HL-60 (cell line): ENCODE results near the gene PHF5A.

Experiments
- DNase-seq, 2 experiments: peaks; one replicate each; pipeline ENCODE4 v3.0.0-alpha.2; 2010 to 2020; ENCODE audit warnings: low read depth in 1 of 2, low spot score in 1 of 2
- H3K27ac ChIP-seq: fragments of 250-450 bp; sonication (Bioruptor Pico); replicated peaks from 2 replicates; pipeline ENCODE4 v1.5.1; 2020; ENCODE audit warnings: mild to moderate bottlenecking, moderate library complexity
- H3K27me3 ChIP-seq: fragments of 250-450 bp; sonication (Bioruptor Pico); 2 replicates; pipeline ENCODE4 v1.5.1; 2021; ENCODE audit warnings: mild to moderate bottlenecking, moderate library complexity; ENCODE audit not compliant: insufficient read depth, poor library complexity, severe bottlenecking
- H3K4me3 ChIP-seq: replicated peaks from 2 replicates; pipeline ENCODE4 v1.5.1; 2011; ENCODE audit warnings: mild to moderate bottlenecking, control low read depth, low read length; ENCODE audit not compliant: insufficient read depth
- GABPA ChIP-seq: IDR thresholded peaks from 2 replicates; pipeline ENCODE4 v1.6.1; 2012; ENCODE audit warnings: low read depth
- POLR2AphosphoS5 ChIP-seq: IDR thresholded peaks from 2 replicates; pipeline ENCODE4 v1.6.1; 2012; ENCODE audit warnings: low read depth
- SPI1 ChIP-seq: IDR thresholded peaks from 2 replicates; pipeline ENCODE4 v1.6.1; 2012; ENCODE audit warnings: low read depth, mild to moderate bottlenecking, borderline replicate concordance
- TF ChIP-seq, protein P1 (sequence below): IDR thresholded peaks from one replicate; pipeline ENCODE4 v1.5.1; 2011; ENCODE audit warnings: low read length, control low read depth, inconsistent platforms; ENCODE audit not compliant: insufficient read depth
- TF ChIP-seq, protein P2 (sequence below): IDR thresholded peaks from 2 replicates; pipeline ENCODE4 v1.6.1; 2012; ENCODE audit warnings: low read depth; ENCODE audit not compliant: insufficient replicate concordance

The PHF5A gene

DNA sequence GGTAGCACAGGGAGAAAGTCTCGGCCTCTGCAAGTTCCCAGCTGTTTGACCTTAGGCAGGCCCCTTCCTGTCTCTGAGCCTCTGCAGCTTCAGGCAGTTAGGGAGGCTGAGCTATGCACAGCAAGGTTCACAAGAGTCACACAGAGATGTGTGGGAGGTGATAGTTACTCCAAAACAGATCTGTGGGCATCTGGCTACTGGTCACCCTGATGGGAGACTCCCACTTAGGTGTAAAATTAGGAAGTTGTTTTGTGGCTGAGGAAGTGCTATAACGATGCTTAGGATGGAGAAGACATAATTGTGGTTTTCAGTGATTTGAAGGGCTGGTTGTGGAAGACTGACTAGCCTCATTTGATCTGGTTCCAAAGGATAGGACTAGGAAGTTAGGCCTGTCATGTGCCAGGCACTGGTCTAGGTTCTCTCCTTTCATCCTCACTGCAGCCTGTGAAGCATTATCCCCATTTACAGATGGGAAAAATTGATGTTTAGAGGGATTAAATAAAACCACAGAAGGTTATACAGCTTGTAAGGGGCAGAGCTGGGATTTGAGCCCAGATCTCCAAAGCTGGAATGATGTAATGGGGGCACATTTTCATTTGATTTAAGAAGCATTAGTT, 13.9 kb upstream of the PHF5A start:
- TF ChIP-seq, protein P1, sequence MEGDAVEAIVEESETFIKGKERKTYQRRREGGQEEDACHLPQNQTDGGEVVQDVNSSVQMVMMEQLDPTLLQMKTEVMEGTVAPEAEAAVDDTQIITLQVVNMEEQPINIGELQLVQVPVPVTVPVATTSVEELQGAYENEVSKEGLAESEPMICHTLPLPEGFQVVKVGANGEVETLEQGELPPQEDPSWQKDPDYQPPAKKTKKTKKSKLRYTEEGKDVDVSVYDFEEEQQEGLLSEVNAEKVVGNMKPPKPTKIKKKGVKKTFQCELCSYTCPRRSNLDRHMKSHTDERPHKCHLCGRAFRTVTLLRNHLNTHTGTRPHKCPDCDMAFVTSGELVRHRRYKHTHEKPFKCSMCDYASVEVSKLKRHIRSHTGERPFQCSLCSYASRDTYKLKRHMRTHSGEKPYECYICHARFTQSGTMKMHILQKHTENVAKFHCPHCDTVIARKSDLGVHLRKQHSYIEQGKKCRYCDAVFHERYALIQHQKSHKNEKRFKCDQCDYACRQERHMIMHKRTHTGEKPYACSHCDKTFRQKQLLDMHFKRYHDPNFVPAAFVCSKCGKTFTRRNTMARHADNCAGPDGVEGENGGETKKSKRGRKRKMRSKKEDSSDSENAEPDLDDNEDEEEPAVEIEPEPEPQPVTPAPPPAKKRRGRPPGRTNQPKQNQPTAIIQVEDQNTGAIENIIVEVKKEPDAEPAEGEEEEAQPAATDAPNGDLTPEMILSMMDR = no peak
- TF ChIP-seq POLR2AphosphoS5 (peak; percentile 73; the same call in 1 of the 2 replicates), GABPA (no peak), SPI1 (peak; percentile 73; the same call in 1 of the 2 replicates)
- TF ChIP-seq, protein P2, sequence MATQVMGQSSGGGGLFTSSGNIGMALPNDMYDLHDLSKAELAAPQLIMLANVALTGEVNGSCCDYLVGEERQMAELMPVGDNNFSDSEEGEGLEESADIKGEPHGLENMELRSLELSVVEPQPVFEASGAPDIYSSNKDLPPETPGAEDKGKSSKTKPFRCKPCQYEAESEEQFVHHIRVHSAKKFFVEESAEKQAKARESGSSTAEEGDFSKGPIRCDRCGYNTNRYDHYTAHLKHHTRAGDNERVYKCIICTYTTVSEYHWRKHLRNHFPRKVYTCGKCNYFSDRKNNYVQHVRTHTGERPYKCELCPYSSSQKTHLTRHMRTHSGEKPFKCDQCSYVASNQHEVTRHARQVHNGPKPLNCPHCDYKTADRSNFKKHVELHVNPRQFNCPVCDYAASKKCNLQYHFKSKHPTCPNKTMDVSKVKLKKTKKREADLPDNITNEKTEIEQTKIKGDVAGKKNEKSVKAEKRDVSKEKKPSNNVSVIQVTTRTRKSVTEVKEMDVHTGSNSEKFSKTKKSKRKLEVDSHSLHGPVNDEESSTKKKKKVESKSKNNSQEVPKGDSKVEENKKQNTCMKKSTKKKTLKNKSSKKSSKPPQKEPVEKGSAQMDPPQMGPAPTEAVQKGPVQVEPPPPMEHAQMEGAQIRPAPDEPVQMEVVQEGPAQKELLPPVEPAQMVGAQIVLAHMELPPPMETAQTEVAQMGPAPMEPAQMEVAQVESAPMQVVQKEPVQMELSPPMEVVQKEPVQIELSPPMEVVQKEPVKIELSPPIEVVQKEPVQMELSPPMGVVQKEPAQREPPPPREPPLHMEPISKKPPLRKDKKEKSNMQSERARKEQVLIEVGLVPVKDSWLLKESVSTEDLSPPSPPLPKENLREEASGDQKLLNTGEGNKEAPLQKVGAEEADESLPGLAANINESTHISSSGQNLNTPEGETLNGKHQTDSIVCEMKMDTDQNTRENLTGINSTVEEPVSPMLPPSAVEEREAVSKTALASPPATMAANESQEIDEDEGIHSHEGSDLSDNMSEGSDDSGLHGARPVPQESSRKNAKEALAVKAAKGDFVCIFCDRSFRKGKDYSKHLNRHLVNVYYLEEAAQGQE = no peak
- H3K27ac ChIP-seq = no peak overlapping the region

DNA sequence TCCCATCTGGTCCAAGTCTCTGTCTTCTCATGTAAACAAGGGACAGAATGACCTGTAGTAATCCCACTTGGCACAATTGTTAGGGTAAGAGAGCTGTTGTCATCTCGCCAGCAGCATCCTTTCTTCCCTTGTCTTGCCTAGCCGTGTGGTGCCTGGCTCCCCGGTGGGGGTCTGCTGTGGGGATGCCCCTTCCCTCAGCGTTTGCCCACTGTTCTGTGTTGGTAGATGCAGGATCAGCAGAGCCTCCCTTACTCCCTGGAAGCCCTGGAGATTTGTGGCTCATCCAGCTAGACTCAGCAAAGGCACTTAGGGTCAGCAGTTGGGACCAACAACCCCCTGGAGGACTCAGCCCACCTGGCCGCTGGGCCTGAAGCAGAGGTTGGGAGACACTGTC, 13.4 kb upstream of the PHF5A start:
- Histone ChIP-seq H3K27me3 (no peaks in the 10 kb centered on the region), H3K4me3 (no peak overlapping the region), H3K27ac (no peak overlapping the region)
- TF ChIP-seq SPI1 (no peak), GABPA (no peak), POLR2AphosphoS5 (no peak)
- TF ChIP-seq, protein P1 = no peak
- TF ChIP-seq, protein P2 = no peak
- no peak for DNase-seq

More for the DNA sequence above, 13.9 kb upstream of the PHF5A start:
- H3K27me3 ChIP-seq = no peaks in the 10 kb centered on the region
- H3K4me3 ChIP-seq = no peak overlapping the region
- peak in 1 of 2 experiments; percentile 30 for DNase-seq

DNA sequence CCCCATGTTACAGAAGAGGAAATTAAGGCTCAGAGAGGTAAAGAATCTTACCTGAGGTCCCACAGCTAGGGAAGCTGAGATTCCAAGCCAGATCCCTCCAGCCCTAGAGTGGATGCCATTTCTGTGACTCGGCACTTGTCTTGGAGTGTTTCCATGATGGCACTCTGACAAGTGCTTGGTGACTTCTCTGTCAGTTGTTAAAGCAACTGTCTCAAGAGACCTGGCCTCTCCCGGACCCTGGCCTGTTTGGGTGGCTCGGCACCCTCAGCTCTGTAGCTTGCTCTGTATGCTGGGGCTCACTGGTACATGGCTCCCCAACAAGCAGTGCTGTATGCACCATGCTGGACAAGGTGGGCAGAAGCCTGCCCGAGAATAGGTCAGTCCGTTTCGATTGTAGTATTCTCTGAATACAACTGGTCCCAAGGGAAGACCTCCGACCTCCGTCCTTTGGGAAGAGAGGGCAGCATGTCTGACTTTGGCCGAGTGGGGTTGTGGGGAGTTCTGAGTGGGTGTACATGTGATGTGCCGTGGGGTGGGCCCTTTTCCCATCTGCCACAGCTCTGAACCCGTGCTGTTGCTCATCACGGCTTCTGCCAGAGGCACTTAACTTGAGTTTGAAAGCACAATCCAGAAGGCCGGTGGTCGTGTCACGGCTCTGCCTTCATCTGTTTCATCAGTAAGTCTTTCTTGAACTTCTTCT, 12.8 kb upstream of the PHF5A start:
- no peak for DNase-seq
- H3K27me3 ChIP-seq = no peaks in the 10 kb centered on the region
- no peak overlapping the region for H3K4me3 ChIP-seq
- no peak overlapping the region for H3K27ac ChIP-seq
- TF ChIP-seq, protein P2 = no peak
- TF ChIP-seq SPI1 (no peak), POLR2AphosphoS5 (no peak), GABPA (no peak)
- TF ChIP-seq, protein P1 = no peak
